Neuronal stem cell (in vitro differentiated cells): ENCODE results near the gene TMEM72.

ENCODE experiments used
- DNase-seq: peaks from one replicate; pipeline ENCODE4 v3.0.0-alpha.2; 2013; ENCODE audit warnings: low spot score
- H2AFZ ChIP-seq: one replicate; pipeline ENCODE4 v1.6.1; 2013; ENCODE audit warnings: mild to moderate bottlenecking, low read length, inconsistent platforms
- H2AK5ac ChIP-seq: 2 replicates; pipeline ENCODE4 v1.6.1; 2013; ENCODE audit warnings: low read depth, mild to moderate bottlenecking, inconsistent platforms, low read length, moderate library complexity, mixed read lengths
- H2BK120ac ChIP-seq: 2 replicates; pipeline ENCODE4 v1.6.1; 2013; ENCODE audit warnings: low read depth, mild to moderate bottlenecking, inconsistent platforms, low read length, moderate library complexity, mixed read lengths
- H2BK12ac ChIP-seq: one replicate; pipeline ENCODE4 v1.6.1; 2013; ENCODE audit warnings: low read length, inconsistent platforms
- H2BK15ac ChIP-seq: 2 replicates; pipeline ENCODE4 v1.6.1; 2013; ENCODE audit warnings: mild to moderate bottlenecking, low read length, inconsistent platforms, mixed read lengths
- H2BK5ac ChIP-seq: one replicate; pipeline ENCODE4 v1.6.1; 2013; ENCODE audit warnings: inconsistent platforms, mild to moderate bottlenecking, low read length, moderate library complexity
- H3K14ac ChIP-seq: one replicate; pipeline ENCODE4 v1.6.1; 2013; ENCODE audit warnings: low read length, inconsistent platforms
- H3K18ac ChIP-seq: 2 replicates; pipeline ENCODE4 v1.6.1; 2013; ENCODE audit warnings: low read length, inconsistent platforms
- H3K23ac ChIP-seq: 2 replicates; pipeline ENCODE4 v1.6.1; 2013; ENCODE audit warnings: low read depth, mild to moderate bottlenecking, mixed read lengths, low read length, inconsistent platforms; ENCODE audit not compliant: poor library complexity
- H3K27ac ChIP-seq: replicated peaks from 3 replicates; pipeline ENCODE4 v1.5.1; 2013; ENCODE audit warnings: low read length, inconsistent platforms
- H3K27me3 ChIP-seq, 3 experiments: 2 replicates each; pipeline ENCODE4 v1.6.1; 2013; ENCODE audit warnings: low read length in 3 of 3, mild to moderate bottlenecking in 2 of 3, inconsistent platforms in 1 of 3, low read depth in 1 of 3, mixed read lengths in 1 of 3, moderate library complexity in 1 of 3; ENCODE audit not compliant: control insufficient read depth in 3 of 3, insufficient read depth in 3 of 3
- H3K36me3 ChIP-seq, 2 donors: replicated peaks in 1 of 2; 2 replicates each; pipeline ENCODE4 v1.6.1; 2013; ENCODE audit warnings: low read length in 2 of 2; ENCODE audit not compliant: control insufficient read depth in 2 of 2, insufficient read depth in 2 of 2
- H3K4ac ChIP-seq: 2 replicates; pipeline ENCODE4 v1.6.1; 2013; ENCODE audit warnings: inconsistent platforms, mild to moderate bottlenecking, low read length, moderate library complexity
- H3K4me1 ChIP-seq, 2 donors: 1 replicate in 1 of 2; 2 replicates in 1 of 2; pipeline ENCODE4 v1.6.1; 2013; ENCODE audit warnings: low read length in 2 of 2, low read depth in 1 of 2; ENCODE audit not compliant: control insufficient read depth in 2 of 2, insufficient read depth in 1 of 2
- H3K4me2 ChIP-seq: one replicate; pipeline ENCODE4 v1.6.1; 2013; ENCODE audit warnings: mild to moderate bottlenecking, low read length, inconsistent platforms; ENCODE audit not compliant: insufficient read depth, poor library complexity, severe bottlenecking
- H3K4me3 ChIP-seq, 2 donors: 2 replicates each; pipeline ENCODE4 v1.5.1; 2013; ENCODE audit warnings: low read length in 2 of 2, mild to moderate bottlenecking in 2 of 2, inconsistent platforms in 1 of 2, moderate library complexity in 1 of 2
- H3K79me1 ChIP-seq: one replicate; pipeline ENCODE4 v1.6.1; 2013; ENCODE audit warnings: low read depth, mild to moderate bottlenecking, inconsistent platforms, low read length, moderate library complexity
- H3K9ac ChIP-seq: one replicate; pipeline ENCODE4 v1.6.1; 2013; ENCODE audit warnings: mild to moderate bottlenecking, low read depth, low read length, inconsistent platforms; ENCODE audit not compliant: poor library complexity
- H3K9me3 ChIP-seq, 2 donors: replicated peaks in 1 of 2; 2 replicates each; pipeline versions ENCODE3 to v1.6.1; 2013; ENCODE audit warnings: low read length in 2 of 2, mild to moderate bottlenecking in 2 of 2, inconsistent platforms in 1 of 2, low read depth in 1 of 2, mixed read lengths in 1 of 2, moderate library complexity in 1 of 2; ENCODE audit not compliant: control insufficient read depth in 2 of 2, insufficient read depth in 1 of 2
- H4K8ac ChIP-seq: one replicate; pipeline ENCODE4 v1.6.1; 2013; ENCODE audit warnings: low read depth, mild to moderate bottlenecking, inconsistent platforms, low read length, moderate library complexity
- H4K91ac ChIP-seq: one replicate; pipeline ENCODE4 v1.6.1; 2013; ENCODE audit warnings: low read length, low read depth, mild to moderate bottlenecking, inconsistent platforms; ENCODE audit not compliant: poor library complexity
- WGBS, 2 donors: extraction: QIAGEN DNeasy Blood & Tissue Kit; methylation state at CpG; one replicate each; pipeline ENCODE4 v1.1.7; 2013; ENCODE audit warnings: missing lambda C conversion rate in 2 of 2, mixed read lengths in 1 of 2; ENCODE audit not compliant: insufficient read length in 2 of 2, insufficient replicate concordance in 1 of 2; ENCODE audit errors: extremely low coverage in 2 of 2; 5-methylcytosine and 5-hydroxymethylcytosine counted together

Gene TMEM72

DNA sequence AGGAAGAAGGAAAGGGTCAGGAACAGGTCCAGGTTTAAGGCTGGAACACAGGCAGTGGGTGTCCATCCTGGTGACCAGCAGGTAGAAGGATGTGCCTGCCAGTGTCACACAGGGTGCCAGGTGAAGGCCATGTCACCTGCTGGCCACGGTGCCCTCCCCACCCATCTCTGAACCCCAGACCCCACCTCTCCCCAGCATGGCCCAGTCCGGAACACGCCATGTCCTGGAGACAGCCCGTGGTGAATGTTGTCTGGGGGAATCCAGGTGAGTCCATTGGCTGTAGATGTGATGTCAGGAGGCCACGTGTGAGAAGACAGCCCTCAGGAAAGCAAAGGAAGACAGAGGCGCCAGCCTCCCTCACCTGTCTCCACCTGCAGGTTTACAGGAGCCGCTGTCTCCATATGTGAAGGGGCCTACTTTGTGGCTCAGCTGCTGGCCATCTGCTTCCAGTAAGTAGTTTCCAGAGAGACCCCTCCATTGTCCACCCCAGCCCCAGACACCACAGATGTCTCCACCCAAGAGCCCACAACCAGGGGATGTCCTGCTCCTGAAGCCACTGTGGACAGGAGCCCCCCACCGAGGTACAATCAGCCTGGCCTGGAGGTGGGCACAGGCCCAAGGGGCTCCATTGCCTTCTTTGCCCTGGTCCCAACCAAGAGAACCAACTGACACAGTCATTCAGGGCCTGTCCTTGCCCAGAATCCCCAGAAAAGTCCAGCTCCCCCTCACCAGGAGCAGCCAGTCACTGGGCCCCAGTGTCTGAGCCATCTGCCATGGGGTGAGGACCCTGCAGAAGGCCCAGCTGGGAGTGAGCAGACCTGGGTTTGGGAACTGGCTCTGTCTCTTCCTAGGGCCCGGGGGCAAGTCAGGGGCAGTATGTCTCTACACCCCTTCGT, 20.7 kb downstream of the TMEM72 start:
- Histone ChIP-seq H3K36me3 (no peaks in the 10 kb centered on the region), H3K27me3 (peaks cover 0 to 5% (median 0%) of the 10 kb centered on the region in 3 experiments), H3K4me2 (no peak overlapping the region), H2AFZ (no peak overlapping the region), H3K4me3 (no peak overlapping the region), H2AK5ac (peak overlapping the region; percentile 65), H3K27ac (no peak overlapping the region), H3K9me3 (peaks cover 0 to 3% of the 10 kb centered on the region in 2 donors), H2BK5ac (no peak overlapping the region), H2BK12ac (peak overlapping the region; percentile 68), H3K79me1 (no peaks in the 10 kb centered on the region), H3K9ac (no peak overlapping the region), H3K4me1 (peaks cover 0 to 2% of the 10 kb centered on the region in 2 donors), H3K14ac (no peak overlapping the region), H2BK15ac (peak overlapping the region; percentile 44), H4K91ac (no peak overlapping the region), H2BK120ac (no peak overlapping the region), H3K4ac (no peak overlapping the region), H4K8ac (no peak overlapping the region), H3K18ac (peak overlapping the region; percentile 5), H3K23ac (no peak overlapping the region)
- no CpG with 5 or more reads among the region's 10 CpGs for WGBS, 2 donors
- no peak for DNase-seq

DNA sequence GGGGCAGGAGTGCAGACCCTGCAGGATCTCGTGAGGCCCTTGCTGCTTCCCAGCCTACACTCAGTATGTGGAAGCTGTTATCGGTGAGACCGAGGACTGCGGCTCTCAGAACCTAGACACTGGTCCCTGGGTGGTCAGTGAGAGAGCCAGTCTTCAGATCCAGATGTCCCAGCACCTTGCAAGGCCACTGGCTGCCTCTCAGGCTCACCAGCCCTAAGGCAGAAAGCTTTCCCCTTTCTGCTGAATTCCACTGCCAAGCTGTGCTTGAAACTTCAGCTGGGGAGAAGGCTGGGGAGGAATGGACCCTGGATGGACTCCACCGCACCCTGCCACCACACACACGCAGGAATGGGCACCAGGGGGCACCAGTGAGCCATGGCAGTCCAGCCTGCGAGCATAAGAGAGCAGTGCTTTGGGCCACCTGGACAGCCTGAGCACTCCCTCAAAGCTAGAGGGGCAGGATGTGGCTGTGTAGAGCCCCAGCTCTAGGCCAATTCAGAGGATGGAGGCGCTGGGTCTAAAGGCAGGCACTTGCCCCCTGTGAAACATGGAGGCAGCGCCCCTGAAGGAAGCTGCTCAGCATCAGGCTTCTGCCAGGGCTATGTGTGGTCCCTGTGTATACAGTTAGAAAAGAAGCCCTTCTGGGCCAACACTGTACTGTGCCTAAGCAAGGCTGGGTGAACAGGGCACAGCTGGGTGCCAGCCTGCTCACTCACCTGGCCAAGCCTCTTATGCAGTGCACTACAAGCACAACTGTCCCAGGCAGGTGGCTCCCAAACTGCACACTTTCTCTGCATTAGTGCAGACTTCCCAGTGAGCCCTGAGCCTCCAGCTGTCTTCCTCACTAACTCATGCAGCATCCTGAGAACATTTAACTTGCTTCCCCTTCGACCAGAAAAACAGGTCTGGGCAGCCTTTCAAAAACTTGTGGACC, 21.6 kb downstream of the TMEM72 start:
- no CpG with 5 or more reads among the region's 10 CpGs for WGBS, 2 donors
- no peak overlapping the region for H3K9ac ChIP-seq
- H3K4me1 ChIP-seq, result peaks cover 0 to 2% of the 10 kb centered on the region in 2 donors

DNA sequence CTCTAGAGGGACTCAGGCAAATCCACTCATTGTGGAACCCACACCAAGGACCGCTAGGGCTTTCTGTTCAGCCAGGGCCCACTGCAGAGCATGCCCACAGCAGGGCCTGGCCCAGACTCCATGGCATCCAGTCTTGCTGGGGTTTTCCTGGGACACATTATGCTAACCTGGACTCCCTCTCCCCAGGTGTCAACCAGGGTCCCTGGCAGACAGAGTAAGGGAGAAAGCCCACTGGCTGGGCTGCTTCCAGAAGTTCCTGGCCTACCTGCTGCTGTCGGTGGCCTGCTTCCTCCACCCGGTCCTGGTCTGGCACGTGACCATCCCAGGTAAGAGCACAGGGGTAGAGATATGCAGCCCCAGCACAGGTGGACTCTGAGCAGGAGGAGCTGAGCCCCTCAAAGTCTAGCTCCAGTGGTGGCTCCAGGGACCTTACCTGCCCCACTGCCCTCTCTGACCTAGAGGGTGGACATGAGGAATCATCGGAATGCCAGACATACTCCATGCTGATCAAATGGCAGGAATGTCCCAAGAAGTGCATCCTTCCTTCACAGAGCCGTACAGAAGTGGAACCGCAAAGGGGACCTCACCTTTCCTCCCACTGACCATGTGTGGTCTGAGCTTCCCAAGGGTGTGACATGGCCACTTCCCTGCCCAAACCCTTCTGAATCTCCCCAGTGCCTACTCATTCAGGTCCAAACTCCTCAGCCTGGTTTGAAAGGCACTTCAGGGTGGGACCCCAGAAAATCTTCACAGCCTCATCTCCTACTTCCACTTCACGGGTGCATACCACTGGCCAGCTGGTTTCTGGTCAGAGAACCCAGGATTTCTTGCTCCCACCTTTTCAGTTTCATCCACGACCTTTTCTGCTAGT, 22.5 kb downstream of the TMEM72 start:
- H2BK12ac ChIP-seq, result no peak overlapping the region
- H2BK120ac ChIP-seq, result no peak overlapping the region
- H3K18ac ChIP-seq, result no peak overlapping the region
- H4K91ac ChIP-seq, result no peak overlapping the region
- H4K8ac ChIP-seq, result no peak overlapping the region
- H3K79me1 ChIP-seq, result no peaks in the 10 kb centered on the region
- no peak overlapping the region for H3K27ac ChIP-seq
- peak overlapping the region; percentile 23 for H2BK15ac ChIP-seq
- peak overlapping the region in 1 of 2 donors; percentile 15 for H3K4me3 ChIP-seq
- no peak overlapping the region for H3K9ac ChIP-seq
- peaks cover 0 to 2% of the 10 kb centered on the region in 2 donors for H3K4me1 ChIP-seq
- peaks cover 0 to 5% (median 0%) of the 10 kb centered on the region in 3 experiments for H3K27me3 ChIP-seq
- no peaks in the 10 kb centered on the region for H3K36me3 ChIP-seq
- H2AK5ac ChIP-seq, result peak overlapping the region; percentile 36
- no peak for DNase-seq
- no peak overlapping the region for H3K4ac ChIP-seq
- WGBS, 2 donors, result no CpG with 5 or more reads among the region's 9 CpGs
- H3K4me2 ChIP-seq, result no peak overlapping the region
- no peaks in the 10 kb centered on the region for H3K9me3 ChIP-seq
- H3K23ac ChIP-seq, result no peak overlapping the region
- H3K14ac ChIP-seq, result no peak overlapping the region
- H2BK5ac ChIP-seq, result no peak overlapping the region
- no peak overlapping the region for H2AFZ ChIP-seq

More for the DNA sequence above, 21.6 kb downstream of the TMEM72 start:
- Histone ChIP-seq H3K4me3 (no peak overlapping the region), H3K18ac (no peak overlapping the region), H3K9me3 (no peaks in the 10 kb centered on the region), H3K4ac (no peak overlapping the region), H2BK5ac (no peak overlapping the region), H2AFZ (peak overlapping the region; percentile 56), H2AK5ac (peak overlapping the region; percentile 65), H3K14ac (no peak overlapping the region), H3K4me2 (no peak overlapping the region), H3K27ac (no peak overlapping the region), H4K91ac (no peak overlapping the region), H3K79me1 (no peaks in the 10 kb centered on the region), H2BK12ac (peak overlapping the region; percentile 27), H2BK15ac (peak overlapping the region; percentile 44), H2BK120ac (no peak overlapping the region), H3K23ac (no peak overlapping the region), H3K36me3 (no peaks in the 10 kb centered on the region), H4K8ac (no peak overlapping the region), H3K27me3 (peaks cover 0 to 5% (median 0%) of the 10 kb centered on the region in 3 experiments)
- DNase-seq, result peak; percentile 74
